ENCODE data around the gene MRPS25. TPM values are rescaled to one million over a fixed set of nuclear protein-coding genes. Genes with fewer than 3 reads are reported as not detected.

The MRPS25 gene
- total and polyA plus RNA-seq, 9 of the 15 experiments (the other 6 are each of a cell fraction or from before 2014, with no cell fraction given): 34.3 to 129 (median 78.2) TPM

- WGBS (ENCODE audit: insufficient coverage, low coverage, missing lambda C conversion rate): 53% methylated on average over 5 of the region's 5 CpGs
- FAIRE-seq: no peak
- H3K9ac ChIP-seq (ENCODE audit: insufficient read depth in 1 of 2, low read depth in 2 of 2, low read length in 2 of 2): peak overlapping the region in 1 of 2 experiments; percentile 57; a peak in 1 of 4 replicates
- TF ChIP-seq MITF (IDR thresholded peaks at IDR 0.05) (no peak), ZNF584 (CRISPR knock-in tag; IDR thresholded peaks at IDR 0.05; ENCODE audit: low read depth) (no peak)
- peaks cover 74% of the 10 kb centered on the region for H3K36me3 ChIP-seq (ENCODE audit: control insufficient read depth, insufficient read depth, low read length)
- peak in 1 of 4 experiments; percentile 15 for DNase-seq (ENCODE audit: extremely low read depth in 1 of 4, low spot score in 3 of 4)
- H3K4me2 ChIP-seq (ENCODE audit: insufficient read depth, low read length): no peak overlapping the region
- peaks cover 6% of the 10 kb centered on the region; the same call in 1 of the 2 replicates for H4K20me1 ChIP-seq (replicated peaks; ENCODE audit: control insufficient read depth, insufficient read depth, low read length)
- no peaks in the 10 kb centered on the region for H3K9me3 ChIP-seq (replicated peaks; ENCODE audit: control insufficient read depth, insufficient read depth, low read depth, low read length)
- no peaks in the 10 kb centered on the region for H3K27me3 ChIP-seq (ENCODE audit: control insufficient read depth in 2 of 2, insufficient read depth in 2 of 2, low read length in 2 of 2)
- no TSS peak for BruUV-seq (replicated peaks)
- no peak overlapping the region for H3K27ac ChIP-seq (ENCODE audit: extremely low read depth, low read depth, low read length)
- ATAC-seq: no peak
- in situ Hi-C loops (cut with MboI) (no loop called here), intact Hi-C loops (cut with micrococcal nuclease) (no loop called here)
- H3K79me2 ChIP-seq (ENCODE audit: control insufficient read depth, insufficient read depth, low read length): no peaks in the 10 kb centered on the region
- CTCF ChIA-PET (ENCODE audit: low intra/inter-chr PET ratio): no interaction called here
- H2AFZ ChIP-seq (ENCODE audit: low read depth, low read length): no peak overlapping the region
- no peaks in the 10 kb centered on the region for H3K9me1 ChIP-seq (ENCODE audit: control insufficient read depth, insufficient read depth, low read length)
- no peaks in the 10 kb centered on the region for H3K4me1 ChIP-seq (replicated peaks in 1 of 2; ENCODE audit: control insufficient read depth in 2 of 2, insufficient read depth in 2 of 2, low read length in 2 of 2)
- H3K4me3 ChIP-seq: no peak overlapping the region
- POLR2A ChIA-PET: interaction anchor here (0.6 to 1.9 kb wide), 3 partner anchors 12 to 307 kb away, joined by 3 to 8 read pairs (median 3); no protein-coding TSS in a partner anchor
Observed at GRCh38 chr3:15023249-15023648, 41.9 kb downstream of the MRPS25 start.

DNA sequence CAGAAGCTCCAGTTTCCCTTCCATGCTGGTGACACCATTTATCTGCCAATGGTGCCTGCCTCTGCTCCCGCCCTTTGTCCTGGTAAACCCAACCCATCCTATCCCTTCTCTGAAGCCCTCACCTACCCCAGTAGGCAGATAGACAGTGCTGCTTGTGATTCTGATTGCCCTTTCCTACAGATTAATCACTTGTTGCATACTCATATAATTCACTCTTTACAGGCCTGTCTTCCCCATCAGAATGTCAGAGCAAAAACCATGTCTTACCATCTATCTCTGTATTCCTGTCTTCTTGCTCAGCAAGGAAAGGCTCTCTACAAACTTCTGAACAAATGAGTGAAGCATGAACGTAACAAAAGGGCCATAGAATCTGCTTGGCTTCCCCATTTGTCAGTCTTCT lies 47.9 kb downstream of the MRPS25 start:
- Histone ChIP-seq H3K9me1 (ENCODE audit: control insufficient read depth, insufficient read depth, low read length) (peaks cover 3% of the 10 kb centered on the region), H2AFZ (ENCODE audit: low read depth, low read length) (no peak overlapping the region), H3K36me3 (ENCODE audit: control insufficient read depth, insufficient read depth, low read length) (peaks cover 81% of the 10 kb centered on the region), H3K79me2 (ENCODE audit: control insufficient read depth, insufficient read depth, low read length) (no peaks in the 10 kb centered on the region), H3K9ac (ENCODE audit: insufficient read depth in 1 of 2, low read depth in 2 of 2, low read length in 2 of 2) (no peak overlapping the region), H3K27me3 (ENCODE audit: control insufficient read depth in 2 of 2, insufficient read depth in 2 of 2, low read length in 2 of 2) (no peaks in the 10 kb centered on the region), H3K4me2 (ENCODE audit: insufficient read depth, low read length) (no peak overlapping the region), H3K4me3 (no peak overlapping the region), H3K9me3 (replicated peaks; ENCODE audit: control insufficient read depth, insufficient read depth, low read depth, low read length) (no peaks in the 10 kb centered on the region), H3K4me1 (replicated peaks in 1 of 2; ENCODE audit: control insufficient read depth in 2 of 2, insufficient read depth in 2 of 2, low read length in 2 of 2) (no peaks in the 10 kb centered on the region; a peak in 1 of 5 replicates), H4K20me1 (replicated peaks; ENCODE audit: control insufficient read depth, insufficient read depth, low read length) (no peaks in the 10 kb centered on the region), H3K27ac (ENCODE audit: extremely low read depth, low read depth, low read length) (no peak overlapping the region)
- in situ Hi-C loops (cut with MboI) (no loop called here), intact Hi-C loops (cut with micrococcal nuclease) (no loop called here)
- whole genome bisulfite sequencing (ENCODE audit: insufficient coverage, low coverage, missing lambda C conversion rate): 85% methylated on average over 2 of the region's 2 CpGs
- no peak for ATAC-seq
- ChIA-PET POLR2A (interaction anchor here (0.6 kb wide), 1 partner anchor 191 kb away, joined by 3 read pairs; no protein-coding TSS in a partner anchor), CTCF (ENCODE audit: low intra/inter-chr PET ratio) (no interaction called here)
- DNase-seq (ENCODE audit: extremely low read depth in 1 of 4, low spot score in 3 of 4): no peak
- no peak for FAIRE-seq
- no TSS peak for BruUV-seq (replicated peaks)
- TF ChIP-seq ZBTB26 (CRISPR knock-in tag; IDR thresholded peaks at IDR 0.05) (no peak), KDM2B (CRISPR knock-in tag; IDR thresholded peaks at IDR 0.05) (no peak), XRCC5 (IDR thresholded peaks at IDR 0.05; ENCODE audit: low read depth, low read length) (no peak), ZNF133 (CRISPR knock-in tag; IDR thresholded peaks at IDR 0.05) (no peak), RNF2 (IDR thresholded peaks at IDR 0.05) (no peak)

Measured in K562 (cell line).